ENCODE results near the gene IAH1. TPM values are rescaled to one million over a fixed set of nuclear protein-coding genes. Genes with fewer than 3 reads are reported as not detected.
"Not testable (repeated sequence)": the region's sequence is repeated elsewhere in the genome, so short reads cannot be mapped to it uniquely, and the experiment has no call there.

IAH1 gene
- total RNA-seq, 2 experiments from 2014 or later = 69.2 to 79.0 TPM

- Mint-ChIP-seq H3K27me3 (no peaks in the 10 kb centered on the region), H3K27ac (no peak overlapping the region), H3K4me1 (peaks cover 44% of the 10 kb centered on the region), H3K9me3 (no peaks in the 10 kb centered on the region), H3K4me3 (no peak overlapping the region), H3K36me3 (ENCODE audit: low read depth) (peaks cover 73% of the 10 kb centered on the region)
- CTCF ChIA-PET = no interaction called here
- POLR2A ChIA-PET = no interaction called here
- DNase-seq = no peak
Measured at GRCh38 chr2:9480157-9480556, 5.8 kb downstream of the IAH1 start.

GRCh38 chr2:9483107-9483506 is 8.8 kb downstream of the IAH1 start:
- no peak for DNase-seq
- Mint-ChIP-seq H3K27me3 (no peaks in the 10 kb centered on the region), H3K4me3 (no peak overlapping the region), H3K4me1 (peaks cover 17% of the 10 kb centered on the region), H3K36me3 (ENCODE audit: low read depth) (peaks cover 85% of the 10 kb centered on the region), H3K9me3 (no peaks in the 10 kb centered on the region), H3K27ac (no peak overlapping the region)
- ChIA-PET CTCF (no interaction called here), POLR2A (interaction anchor here (1.1 to 4.4 kb wide), 3 partner anchors 8 to 72 kb away, joined by 3 to 19 read pairs (median 4); partner anchors contain the start of genes ADAM17 and IAH1)

DNA sequence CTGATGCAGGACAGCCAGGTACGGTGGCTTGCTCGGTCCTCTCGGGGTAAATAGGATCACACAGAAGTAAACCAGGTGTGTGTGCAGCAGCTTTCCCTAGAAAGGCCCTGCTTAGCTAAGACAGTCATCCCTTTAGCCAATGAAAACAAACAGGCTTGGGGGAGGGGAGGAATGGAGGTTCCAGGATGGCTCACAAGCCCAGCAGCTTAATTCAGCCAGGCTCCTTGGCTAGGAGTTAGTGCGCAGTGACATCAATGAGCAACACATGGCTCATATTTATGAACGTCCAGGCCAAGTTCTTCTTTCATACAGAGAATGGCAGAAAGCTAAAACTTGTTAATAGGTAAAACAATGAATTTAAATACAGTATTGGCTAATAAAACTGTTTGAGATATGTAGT is 10.2 kb downstream of the IAH1 start:
- CTCF ChIA-PET = no interaction called here
- H3K27ac Mint-ChIP-seq = no peak overlapping the region
- H3K4me1 Mint-ChIP-seq = peaks cover 8% of the 10 kb centered on the region

GRCh38 chr2:9488583-9489547 is 14.5 kb downstream of the IAH1 start:
- Mint-ChIP-seq H3K36me3 (ENCODE audit: low read depth) (peaks cover 92% of the 10 kb centered on the region), H3K9me3 (no peaks in the 10 kb centered on the region), H3K4me1 (peaks cover 14% of the 10 kb centered on the region), H3K4me3 (no peak overlapping the region), H3K27me3 (no peaks in the 10 kb centered on the region), H3K27ac (no peak overlapping the region)
- ChIA-PET POLR2A (no interaction called here), CTCF (interaction anchor here (0.9 kb wide), 1 partner anchor 310 kb away, joined by 4 read pairs; no protein-coding TSS in a partner anchor)
- no peak for DNase-seq

More for the DNA sequence above, 10.2 kb downstream of the IAH1 start:
- H3K36me3 Mint-ChIP-seq (ENCODE audit: low read depth) = peaks cover 85% of the 10 kb centered on the region
- POLR2A ChIA-PET = interaction anchor here (0.6 to 4.4 kb wide), 2 partner anchors 9 to 67 kb away, joined by 3 to 19 read pairs; partner anchors contain the start of gene IAH1
- no peak overlapping the region for H3K4me3 Mint-ChIP-seq
- H3K27me3 Mint-ChIP-seq = no peaks in the 10 kb centered on the region
- no peaks in the 10 kb centered on the region for H3K9me3 Mint-ChIP-seq
- DNase-seq = no peak

- Mint-ChIP-seq H3K27ac (no peak overlapping the region), H3K36me3 (ENCODE audit: low read depth) (peaks cover 84% of the 10 kb centered on the region), H3K4me3 (no peak overlapping the region), H3K9me3 (no peaks in the 10 kb centered on the region), H3K27me3 (no peaks in the 10 kb centered on the region), H3K4me1 (peaks cover 17% of the 10 kb centered on the region)
- ChIA-PET CTCF (interaction anchor here (0.6 kb wide), 1 partner anchor 16 kb away, joined by 3 read pairs; no protein-coding TSS in a partner anchor), POLR2A (interaction anchor here (1.2 kb wide), 3 partner anchors 8 to 65 kb away, joined by 3 to 7 read pairs (median 3); partner anchors contain the start of gene ADAM17)
- no peak for DNase-seq
Measured at GRCh38 chr2:9490789-9491188, 16.4 kb downstream of the IAH1 start.

DNA sequence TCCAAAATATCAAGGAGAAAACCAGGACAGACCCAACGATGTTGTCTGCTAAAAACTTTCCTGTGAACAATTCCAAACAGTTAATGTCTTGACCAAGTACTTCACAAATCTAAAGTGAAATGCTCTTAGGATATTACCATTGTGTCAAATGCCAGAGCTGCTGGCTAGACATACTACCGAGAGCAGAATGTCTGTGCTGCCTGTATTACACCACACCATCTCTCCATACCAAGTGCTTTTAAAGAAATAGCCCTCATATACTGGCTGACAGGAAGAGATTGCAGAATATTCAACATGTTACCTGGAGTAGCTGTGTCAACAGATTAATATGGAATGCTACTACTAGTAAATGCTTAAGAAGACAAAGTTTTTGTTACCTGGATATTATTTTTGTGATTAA is 18.6 kb downstream of the IAH1 start:
- H3K4me1 Mint-ChIP-seq = peaks cover 29% of the 10 kb centered on the region
- H3K27me3 Mint-ChIP-seq = no peaks in the 10 kb centered on the region
- no peak overlapping the region for H3K27ac Mint-ChIP-seq
- peaks cover 80% of the 10 kb centered on the region for H3K36me3 Mint-ChIP-seq (ENCODE audit: low read depth)
- ChIA-PET POLR2A (no interaction called here), CTCF (no interaction called here)
- no peaks in the 10 kb centered on the region for H3K9me3 Mint-ChIP-seq
- H3K4me3 Mint-ChIP-seq = no peak overlapping the region
- DNase-seq = no peak

DNA sequence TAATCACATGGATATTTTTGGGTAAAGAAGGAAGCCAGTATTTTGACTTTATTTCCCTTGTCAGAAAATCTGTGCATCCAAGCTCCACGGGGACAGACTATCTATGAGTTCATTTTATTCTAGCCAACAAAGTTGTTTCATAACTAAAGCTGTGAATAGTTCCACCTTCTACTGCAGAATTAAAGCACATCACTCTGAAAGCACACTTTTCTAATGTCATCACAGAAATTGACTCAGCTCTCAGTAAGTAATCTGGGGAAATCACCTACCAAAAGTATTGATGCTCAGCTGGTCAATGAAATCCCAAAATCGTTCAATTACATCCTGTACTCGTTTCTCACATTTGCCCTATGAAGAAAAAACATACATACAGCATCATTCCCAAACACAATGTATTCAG is 19.1 kb downstream of the IAH1 start:
- Mint-ChIP-seq H3K36me3 (ENCODE audit: low read depth) (peaks cover 78% of the 10 kb centered on the region), H3K27me3 (no peaks in the 10 kb centered on the region), H3K9me3 (no peaks in the 10 kb centered on the region), H3K4me1 (peaks cover 31% of the 10 kb centered on the region), H3K27ac (no peak overlapping the region), H3K4me3 (no peak overlapping the region)
- no peak for DNase-seq
- ChIA-PET POLR2A (no interaction called here), CTCF (no interaction called here)

DNA sequence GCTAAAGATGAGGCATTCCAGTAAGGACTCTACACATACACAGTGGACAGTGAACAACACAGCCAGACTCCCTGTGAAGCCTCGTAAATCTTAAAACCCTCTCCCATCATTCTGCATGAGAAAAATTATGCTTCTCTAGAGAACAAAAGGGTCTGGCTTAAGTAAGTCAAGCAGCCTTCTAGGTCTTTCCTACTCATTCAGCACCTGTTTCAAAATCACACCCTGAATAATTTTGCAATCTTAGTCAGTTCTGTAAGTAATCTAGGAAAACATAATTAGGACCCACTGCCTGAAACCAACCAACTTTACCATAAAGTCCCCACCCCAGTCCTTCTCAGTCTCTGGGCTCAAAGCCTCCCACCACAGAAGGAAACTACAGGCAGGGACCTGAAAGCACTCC is 19.7 kb downstream of the IAH1 start:
- no peaks in the 10 kb centered on the region for H3K27me3 Mint-ChIP-seq
- peaks cover 77% of the 10 kb centered on the region for H3K36me3 Mint-ChIP-seq (ENCODE audit: low read depth)
- H3K27ac Mint-ChIP-seq = no peak overlapping the region
- peaks cover 28% of the 10 kb centered on the region for H3K4me1 Mint-ChIP-seq
- H3K9me3 Mint-ChIP-seq = no peaks in the 10 kb centered on the region
- POLR2A ChIA-PET = no interaction called here
- CTCF ChIA-PET = no interaction called here
- no peak overlapping the region for H3K4me3 Mint-ChIP-seq
- no peak for DNase-seq

GRCh38 chr2:9497017-9497416 is 22.7 kb downstream of the IAH1 start:
- Mint-ChIP-seq H3K36me3 (ENCODE audit: low read depth) (peaks cover 64% of the 10 kb centered on the region), H3K27me3 (no peaks in the 10 kb centered on the region), H3K9me3 (no peaks in the 10 kb centered on the region), H3K4me1 (peaks cover 28% of the 10 kb centered on the region), H3K4me3 (no peak overlapping the region), H3K27ac (no peak overlapping the region)
- CTCF ChIA-PET = no interaction called here
- POLR2A ChIA-PET = no interaction called here
- no peak for DNase-seq

- CTCF ChIA-PET = no interaction called here
- DNase-seq = no peak
- POLR2A ChIA-PET = interaction anchor here (1.3 kb wide), 1 partner anchor 8 kb away, joined by 7 read pairs; no protein-coding TSS in a partner anchor
- Mint-ChIP-seq H3K9me3 (no peaks in the 10 kb centered on the region), H3K27ac (no peak overlapping the region), H3K36me3 (ENCODE audit: low read depth) (peaks cover 64% of the 10 kb centered on the region), H3K4me3 (no peak overlapping the region), H3K4me1 (peaks cover 24% of the 10 kb centered on the region), H3K27me3 (no peaks in the 10 kb centered on the region)
Measured at GRCh38 chr2:9498210-9498609, 23.9 kb downstream of the IAH1 start.

DNA sequence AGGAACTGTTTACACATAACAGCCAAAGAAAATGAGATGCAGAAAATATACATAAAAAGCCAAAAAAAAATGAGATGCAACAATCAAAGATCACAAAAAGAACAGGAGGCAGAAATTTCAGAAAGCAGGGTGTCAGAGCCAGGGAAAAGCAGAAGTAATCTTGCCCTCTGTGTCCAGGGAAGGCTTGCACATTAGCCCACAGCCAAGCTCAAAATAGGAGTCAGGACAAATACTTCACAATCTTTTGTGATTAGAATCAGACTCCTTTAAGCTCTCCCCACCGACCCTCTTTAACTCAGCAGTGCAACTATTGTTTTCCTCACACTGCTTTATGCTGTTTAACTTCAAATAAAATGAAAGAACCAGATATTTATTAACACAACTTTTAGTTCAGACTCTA is 34.6 kb downstream of the IAH1 start:
- Mint-ChIP-seq H3K36me3 (ENCODE audit: low read depth) (peaks cover 61% of the 10 kb centered on the region), H3K4me1 (no peaks in the 10 kb centered on the region), H3K4me3 (no peak overlapping the region), H3K9me3 (no peaks in the 10 kb centered on the region), H3K27ac (no peak overlapping the region), H3K27me3 (no peaks in the 10 kb centered on the region)
- ChIA-PET POLR2A (interaction anchor here (1.2 kb wide), 2 partner anchors 32 to 47 kb away, joined by 3 to 4 read pairs; partner anchors contain the start of gene ADAM17), CTCF (no interaction called here)
- DNase-seq = no peak

- CTCF ChIA-PET, DNase-seq, H3K27me3 Mint-ChIP-seq, H3K4me3 Mint-ChIP-seq, H3K4me1 Mint-ChIP-seq, POLR2A ChIA-PET, H3K9me3 Mint-ChIP-seq, H3K27ac Mint-ChIP-seq: not testable (repeated sequence)
- peaks cover 44% of the 10 kb centered on the region for H3K36me3 Mint-ChIP-seq (ENCODE audit: low read depth)
Measured at GRCh38 chr2:9513946-9514345, 39.6 kb downstream of the IAH1 start.

- Mint-ChIP-seq H3K27ac (no peak overlapping the region), H3K36me3 (ENCODE audit: low read depth) (peaks cover 57% of the 10 kb centered on the region)
Measured at GRCh38 chr2:9517118-9517782, 42.9 kb downstream of the IAH1 start.

More at GRCh38 chr2:9517118-9517782, 42.9 kb downstream of the IAH1 start:
- POLR2A ChIA-PET = interaction anchor here (1.3 kb wide), 1 partner anchor 38 kb away, joined by 7 read pairs; the partner anchor contains the start of gene ADAM17
- CTCF ChIA-PET = interaction anchor here (0.7 kb wide), 1 partner anchor 655 kb away, joined by 3 read pairs; no protein-coding TSS in a partner anchor
- Mint-ChIP-seq H3K27me3 (no peaks in the 10 kb centered on the region), H3K9me3 (no peaks in the 10 kb centered on the region), H3K4me3 (no peak overlapping the region), H3K4me1 (peaks cover 2% of the 10 kb centered on the region)
- DNase-seq = no peak

Measured in activated CD4-positive, alpha-beta memory T cell treated with anti-CD3 and anti-CD28 coated beads, Interleukin-2, amount 10 ng/mL, durations not matched to agents 7 days and 5 days (primary cell).